ENCODE results near the gene TOP3B. TPM values are rescaled to one million over a fixed set of nuclear protein-coding genes. Genes with fewer than 3 reads are reported as not detected.

The TOP3B gene
- total RNA-seq, 1 experiment from 2014 or later = 42.4 TPM

DNA sequence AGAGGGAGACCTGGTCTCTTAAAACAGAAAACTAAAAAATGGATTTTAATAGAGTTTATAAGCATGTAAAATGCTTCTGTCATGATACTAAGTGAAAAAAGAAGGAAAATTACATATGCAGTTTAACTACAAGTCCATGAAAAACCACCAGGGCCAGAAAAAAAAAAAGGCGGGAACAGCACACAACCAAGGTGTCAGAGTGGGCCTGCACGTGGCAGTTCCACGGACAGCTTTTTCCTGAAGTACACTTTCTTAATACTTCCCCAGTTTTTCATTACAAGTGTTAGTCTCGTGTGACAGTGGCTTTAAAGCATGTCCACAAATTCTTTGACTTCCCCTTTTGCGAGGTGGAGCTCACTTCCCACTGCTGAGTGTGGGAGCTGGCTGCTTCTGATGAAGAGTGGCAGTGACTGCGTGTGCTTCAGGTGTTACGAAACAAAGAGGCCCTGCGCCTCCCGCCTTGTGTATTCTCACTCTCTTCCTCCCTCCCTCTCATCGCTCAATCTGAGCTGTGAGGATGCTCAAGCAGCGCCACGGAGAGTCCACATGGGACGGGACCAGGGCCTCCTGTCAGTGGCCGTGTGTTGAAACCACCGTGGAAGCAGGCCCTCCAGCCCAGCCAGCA, 46.3 kb downstream of the TOP3B start:
- Histone ChIP-seq H4K20me1 (ENCODE audit: low read length) (no peaks in the 10 kb centered on the region), H3F3A (ENCODE audit: low read length, unreplicated experiment) (no peaks in the 10 kb centered on the region), H3K4me1 (ENCODE audit: insufficient read depth, low read length) (peaks cover 19% of the 10 kb centered on the region), H3K27ac (ENCODE audit: low read length) (peak overlapping the region; percentile 93), H3K9ac (ENCODE audit: low read length) (no peak overlapping the region), H3K79me2 (ENCODE audit: low read length) (0 out of 2 replicates have a peak, but pooled peaks cover 12% of the 10 kb centered on the region), H2AFZ (ENCODE audit: low read length) (no peak overlapping the region), H3K4me2 (ENCODE audit: low read length) (no peak overlapping the region), H3K4me3 (ENCODE audit: low read length) (no peak overlapping the region), H3K27me3 (ENCODE audit: low read length) (no peaks in the 10 kb centered on the region), H3K36me3 (ENCODE audit: low read depth, low read length) (peaks cover 17% of the 10 kb centered on the region; the same call in 1 of the 2 replicates), H3K9me3 (ENCODE audit: low read length) (no peaks in the 10 kb centered on the region), H3K9me2 (replicated peaks; ENCODE audit: low read length) (no peaks in the 10 kb centered on the region)
- ChIA-PET CTCF (interaction anchor here (2.5 kb wide), 1 partner anchor 16 kb away, joined by 10 read pairs; the partner anchor contains the start of gene PPM1F), POLR2A (ENCODE audit: unreplicated experiment) (no interaction called here)
- no peak for DNase-seq
- intact Hi-C loops (cut with micrococcal nuclease) = loop anchor here (5.0 kb wide), 1 partner anchor 164 kb away; no protein-coding TSS in a partner anchor
- no peak for TF ChIP-seq EZH2phosphoT487 (IDR thresholded peaks at IDR 0.05; ENCODE audit: borderline replicate concordance, low read length)
- TF ChIP-seq EZH2 (IDR thresholded peaks at IDR 0.05; ENCODE audit: low read length, unreplicated experiment) = no peak
- TF ChIP-seq, protein P1, sequence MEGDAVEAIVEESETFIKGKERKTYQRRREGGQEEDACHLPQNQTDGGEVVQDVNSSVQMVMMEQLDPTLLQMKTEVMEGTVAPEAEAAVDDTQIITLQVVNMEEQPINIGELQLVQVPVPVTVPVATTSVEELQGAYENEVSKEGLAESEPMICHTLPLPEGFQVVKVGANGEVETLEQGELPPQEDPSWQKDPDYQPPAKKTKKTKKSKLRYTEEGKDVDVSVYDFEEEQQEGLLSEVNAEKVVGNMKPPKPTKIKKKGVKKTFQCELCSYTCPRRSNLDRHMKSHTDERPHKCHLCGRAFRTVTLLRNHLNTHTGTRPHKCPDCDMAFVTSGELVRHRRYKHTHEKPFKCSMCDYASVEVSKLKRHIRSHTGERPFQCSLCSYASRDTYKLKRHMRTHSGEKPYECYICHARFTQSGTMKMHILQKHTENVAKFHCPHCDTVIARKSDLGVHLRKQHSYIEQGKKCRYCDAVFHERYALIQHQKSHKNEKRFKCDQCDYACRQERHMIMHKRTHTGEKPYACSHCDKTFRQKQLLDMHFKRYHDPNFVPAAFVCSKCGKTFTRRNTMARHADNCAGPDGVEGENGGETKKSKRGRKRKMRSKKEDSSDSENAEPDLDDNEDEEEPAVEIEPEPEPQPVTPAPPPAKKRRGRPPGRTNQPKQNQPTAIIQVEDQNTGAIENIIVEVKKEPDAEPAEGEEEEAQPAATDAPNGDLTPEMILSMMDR (conservative IDR thresholded peaks at IDR 0.05; ENCODE audit: low read depth, low read length) = no peak
- no peak for ATAC-seq
- BruUV-seq (replicated peaks) = no TSS peak

DNA sequence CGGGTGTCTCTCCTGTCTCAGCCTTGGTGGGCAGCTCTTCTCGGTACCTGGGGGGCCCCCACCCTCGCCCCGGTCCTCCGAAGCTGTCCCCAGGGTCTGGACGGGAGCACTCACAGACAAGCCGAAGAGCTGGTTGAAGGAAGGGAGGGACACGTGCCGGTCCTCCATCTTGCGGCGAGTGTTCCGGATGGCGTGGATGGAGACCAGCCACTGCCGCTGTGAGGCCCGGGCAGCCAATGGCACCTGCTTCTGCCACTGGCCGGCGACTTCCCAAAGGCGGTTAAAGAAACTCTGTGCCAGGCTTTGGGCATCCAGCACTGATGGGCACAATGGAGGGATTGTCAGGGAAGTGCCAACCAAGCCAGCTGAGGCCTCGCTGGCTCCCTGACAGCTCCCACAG, 48.7 kb downstream of the TOP3B start:
- Histone ChIP-seq H3K9me2 (replicated peaks; ENCODE audit: low read length) (no peaks in the 10 kb centered on the region), H3K79me2 (ENCODE audit: low read length) (0 out of 2 replicates have a peak, but pooled peaks cover 9% of the 10 kb centered on the region), H2AFZ (ENCODE audit: low read length) (no peak overlapping the region), H4K20me1 (ENCODE audit: low read length) (no peaks in the 10 kb centered on the region), H3K9ac (ENCODE audit: low read length) (no peak overlapping the region), H3K27ac (ENCODE audit: low read length) (no peak overlapping the region), H3K36me3 (ENCODE audit: low read depth, low read length) (peaks cover 23% of the 10 kb centered on the region; the same call in 1 of the 2 replicates), H3K4me2 (ENCODE audit: low read length) (no peak overlapping the region), H3F3A (ENCODE audit: low read length, unreplicated experiment) (no peaks in the 10 kb centered on the region), H3K9me3 (ENCODE audit: low read length) (no peaks in the 10 kb centered on the region), H3K4me3 (ENCODE audit: low read length) (no peak overlapping the region), H3K4me1 (ENCODE audit: insufficient read depth, low read length) (peaks cover 19% of the 10 kb centered on the region), H3K27me3 (ENCODE audit: low read length) (no peaks in the 10 kb centered on the region)
- intact Hi-C loops (cut with micrococcal nuclease) = no loop called here
- BruUV-seq (replicated peaks) = no TSS peak
- ChIA-PET POLR2A (ENCODE audit: unreplicated experiment) (no interaction called here), CTCF (no interaction called here)
- ATAC-seq = no peak
- TF ChIP-seq EZH2 (IDR thresholded peaks at IDR 0.05; ENCODE audit: low read length, unreplicated experiment) (no peak), EZH2phosphoT487 (IDR thresholded peaks at IDR 0.05; ENCODE audit: borderline replicate concordance, low read length) (no peak)
- TF ChIP-seq, protein P1 (conservative IDR thresholded peaks at IDR 0.05; ENCODE audit: low read depth, low read length) = no peak
- no peak for DNase-seq

DNA sequence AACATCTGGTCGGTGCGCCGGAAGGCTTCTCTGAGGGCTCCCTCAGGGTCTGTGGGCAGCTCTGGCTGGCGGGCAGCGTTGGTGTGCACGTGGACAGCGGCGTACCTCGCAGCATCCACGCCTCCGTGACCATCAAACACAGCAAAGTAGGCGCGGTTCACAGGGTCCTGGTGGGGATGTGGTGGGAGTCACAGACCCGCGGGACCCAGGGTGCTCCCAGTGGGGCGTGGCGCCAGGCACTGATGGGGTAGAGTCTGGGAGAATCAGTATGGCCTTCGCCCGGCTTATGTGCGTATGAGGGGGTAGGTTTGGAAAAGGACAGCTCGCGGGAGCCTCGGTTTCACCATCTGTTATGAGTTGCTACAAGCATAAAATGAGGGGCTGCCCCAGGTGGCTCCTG, 49.2 kb downstream of the TOP3B start:
- Histone ChIP-seq H3K9me3 (ENCODE audit: low read length) (no peaks in the 10 kb centered on the region), H3K79me2 (ENCODE audit: low read length) (0 out of 2 replicates have a peak, but pooled peaks cover 9% of the 10 kb centered on the region), H3K4me3 (ENCODE audit: low read length) (no peak overlapping the region), H2AFZ (ENCODE audit: low read length) (no peak overlapping the region), H3K4me2 (ENCODE audit: low read length) (no peak overlapping the region), H3K9me2 (replicated peaks; ENCODE audit: low read length) (no peaks in the 10 kb centered on the region), H4K20me1 (ENCODE audit: low read length) (no peaks in the 10 kb centered on the region), H3K27ac (ENCODE audit: low read length) (no peak overlapping the region), H3F3A (ENCODE audit: low read length, unreplicated experiment) (no peaks in the 10 kb centered on the region), H3K4me1 (ENCODE audit: insufficient read depth, low read length) (peaks cover 18% of the 10 kb centered on the region), H3K9ac (ENCODE audit: low read length) (no peak overlapping the region), H3K27me3 (ENCODE audit: low read length) (no peaks in the 10 kb centered on the region), H3K36me3 (ENCODE audit: low read depth, low read length) (peaks cover 22% of the 10 kb centered on the region; the same call in 1 of the 2 replicates)
- BruUV-seq (replicated peaks) = no TSS peak
- CTCF ChIA-PET = no interaction called here
- TF ChIP-seq EZH2phosphoT487 (IDR thresholded peaks at IDR 0.05; ENCODE audit: borderline replicate concordance, low read length) (no peak), EZH2 (IDR thresholded peaks at IDR 0.05; ENCODE audit: low read length, unreplicated experiment) (no peak)
- TF ChIP-seq, protein P1 (conservative IDR thresholded peaks at IDR 0.05; ENCODE audit: low read depth, low read length) = no peak
- intact Hi-C loops (cut with micrococcal nuclease) = no loop called here
- no peak for DNase-seq
- ATAC-seq = no peak
- POLR2A ChIA-PET (ENCODE audit: unreplicated experiment) = no interaction called here

All from PC-3 (cell line).